K562 (cell line): ENCODE results near the gene PRCP.

Source experiments
- CTCF ChIP-seq, 3 experiments: IDR thresholded peaks in 2 of 3; conservative IDR thresholded peaks in 1 of 3; 2 replicates each; pipeline ENCODE4 v1.5.1; 2011 to 2012; ENCODE audit warnings: low read length in 3 of 3, mild to moderate bottlenecking in 3 of 3, control low read depth in 2 of 3, improper control_type of control experiment in 1 of 3, inconsistent platforms in 1 of 3, low read depth in 1 of 3, mixed read lengths in 1 of 3, moderate library complexity in 1 of 3; ENCODE audit not compliant: insufficient read depth in 2 of 3
- FIP1L1 ChIP-seq: fragments of 200-400 bp; formaldehyde crosslinking; IDR thresholded peaks from 2 replicates; pipeline ENCODE4 v1.6.1; 2018; ENCODE audit warnings: mild to moderate bottlenecking, low read depth, low read length; ENCODE audit not compliant: poor library complexity, severe bottlenecking
- MAFK ChIP-seq: IDR thresholded peaks from 2 replicates; pipeline ENCODE4 v1.6.1; 2011; ENCODE audit warnings: low read length, improper control_type of control experiment
- POLR2A ChIP-seq: fragments of 450-650 bp; conservative IDR thresholded peaks from 2 replicates; pipeline ENCODE4 v1.6.1; 2016
- POLR2AphosphoS2 ChIP-seq: IDR thresholded peaks from 2 replicates; pipeline ENCODE4 v1.6.1; 2012; ENCODE audit warnings: low read length, improper control_type of control experiment
- TARDBP ChIP-seq: fragments of 450-650 bp; IDR thresholded peaks from 2 replicates; pipeline ENCODE4 v1.6.1; 2016
- YY1 ChIP-seq, 3 experiments: IDR thresholded peaks; 2 replicates each; pipeline ENCODE4 v1.6.1; 2011; ENCODE audit warnings: low read length in 2 of 3, mild to moderate bottlenecking in 2 of 3, moderate library complexity in 2 of 3, borderline replicate concordance in 1 of 3, control low read depth in 1 of 3, low read depth in 1 of 3; ENCODE audit not compliant: insufficient read depth in 3 of 3, insufficient replicate concordance in 2 of 3, control insufficient read depth in 1 of 3, insufficient read length in 1 of 3; ENCODE audit errors: extremely low read depth in 1 of 3

- TF ChIP-seq YY1 (IDR thresholded peaks at IDR 0.05; ENCODE audit: borderline replicate concordance in 1 of 3, control insufficient read depth in 1 of 3, extremely low read depth in 1 of 3, insufficient read depth in 3 of 3, insufficient read length in 1 of 3, insufficient replicate concordance in 2 of 3, low read depth in 1 of 3, low read length in 2 of 3): no peak
- no peak for TF ChIP-seq TARDBP
- no peak for TF ChIP-seq POLR2A
- no peak for TF ChIP-seq MAFK
- no peak for TF ChIP-seq FIP1L1
- no peak for TF ChIP-seq POLR2AphosphoS2
- TF ChIP-seq CTCF (IDR thresholded peaks at IDR 0.05 in 2 of 3, conservative IDR thresholded peaks at IDR 0.05 in 1 of 3; ENCODE audit: insufficient read depth in 2 of 3, low read depth in 1 of 3, low read length in 3 of 3): no peak
Observed at GRCh38 chr11:82892611-82893169, 7.5 kb downstream of the PRCP start.
